GM19324 (cell line): Measurements from ENCODE around the gene CYB5RL.
"Not testable (repeated sequence)": the region's sequence is repeated elsewhere in the genome, so short reads cannot be mapped to it uniquely, and the experiment has no call there.

ENCODE experiments used
- ATAC-seq: cut with Tn5 transposase; IDR thresholded peaks from one replicate; pipeline ENCODE4 v1.9.1; 2021; ENCODE audit warnings: mild to moderate bottlenecking, moderate library complexity; ENCODE audit not compliant: unreplicated experiment, low FRiP score

Gene CYB5RL

DNA sequence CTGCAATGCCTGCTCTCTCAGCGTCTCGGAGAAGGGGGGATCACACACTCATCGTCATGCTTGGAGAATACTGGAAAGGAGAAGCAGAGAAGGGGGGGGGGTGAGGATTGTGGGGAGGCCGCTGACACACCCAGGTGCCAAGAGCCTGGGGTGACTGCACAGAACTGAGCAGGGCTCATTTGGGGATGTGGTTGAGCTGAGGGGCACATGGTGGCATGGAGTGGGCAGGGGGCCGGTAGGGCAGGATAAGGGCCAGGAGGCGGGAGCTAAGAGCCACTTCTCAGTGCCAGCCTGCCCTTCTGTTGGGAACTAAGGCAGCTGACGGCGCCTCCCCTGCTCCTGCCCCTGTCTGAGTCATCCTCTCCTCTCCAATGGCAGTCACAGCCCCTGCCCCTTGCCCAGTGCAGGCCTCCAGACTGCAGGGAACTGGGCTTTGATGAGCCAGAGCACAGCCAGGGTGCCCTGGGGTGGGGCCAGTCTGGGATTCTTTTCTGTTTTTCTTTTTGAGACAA, 27.3 kb upstream of the CYB5RL start:
- no peak for ATAC-seq

DNA sequence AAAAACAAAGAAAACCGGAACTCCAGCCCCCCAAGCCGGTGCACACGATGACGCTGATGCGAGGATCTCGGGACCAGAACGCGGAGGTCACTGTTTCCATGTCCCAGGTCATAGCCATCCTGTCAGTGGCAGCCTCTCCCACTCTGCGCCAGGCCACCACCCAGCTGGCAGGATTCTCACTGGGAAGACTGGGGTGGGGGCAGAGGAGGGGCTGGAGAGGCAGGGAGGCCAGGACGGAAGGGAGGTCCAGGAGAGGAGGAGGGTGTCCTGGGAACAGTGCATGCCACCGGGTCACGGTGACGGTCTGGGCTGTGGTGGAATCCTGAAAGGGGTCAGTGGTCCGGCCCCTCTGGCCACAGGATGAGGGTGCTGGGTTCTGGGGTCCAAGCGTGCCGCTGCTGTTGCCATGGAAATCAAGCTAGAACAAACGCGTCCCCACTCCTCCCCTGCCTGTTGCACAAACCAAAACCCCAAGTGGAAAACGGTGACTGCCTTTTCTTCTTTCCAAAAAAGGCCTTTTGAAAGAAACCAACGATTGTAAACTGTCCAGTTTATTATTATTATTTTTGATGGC, 26.2 kb upstream of the CYB5RL start:
- no peak for ATAC-seq

DNA sequence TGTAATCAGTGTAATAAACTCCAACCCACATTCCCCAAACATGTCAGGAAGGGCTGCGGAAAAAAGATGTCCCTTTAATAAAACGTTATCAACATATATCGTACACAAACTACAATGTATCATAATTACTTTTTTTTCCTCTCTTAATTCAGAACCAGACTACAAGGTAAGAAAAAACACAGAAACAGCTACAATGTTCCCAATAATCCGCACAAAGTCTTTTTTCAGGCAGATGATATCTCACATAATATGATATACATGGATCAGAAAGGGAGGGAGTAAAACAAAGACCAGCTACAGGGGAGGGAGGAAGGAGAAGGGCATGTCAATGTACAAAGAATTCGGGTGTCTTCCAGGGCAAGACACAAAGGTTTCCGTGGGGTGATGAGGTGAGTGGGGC, 25.5 kb upstream of the CYB5RL start:
- no peak for ATAC-seq

DNA sequence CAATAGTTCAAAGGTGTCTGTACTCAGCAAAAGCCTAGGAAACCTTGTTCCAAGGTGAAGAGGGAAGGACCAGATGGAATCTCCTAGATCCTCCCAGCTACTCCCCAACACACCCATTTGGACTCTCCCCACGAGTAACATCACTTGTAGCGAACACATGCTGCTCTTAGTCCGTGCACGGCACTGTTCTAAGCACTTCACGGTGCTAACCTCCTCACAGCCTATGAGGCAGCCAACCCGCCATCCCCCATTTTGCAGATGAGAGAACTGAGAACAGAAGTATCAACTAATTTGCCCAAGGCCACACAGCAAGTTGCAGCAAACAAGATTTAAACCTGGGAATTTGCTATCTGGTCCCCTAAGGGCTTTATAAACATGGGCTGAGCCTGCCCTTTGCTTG, 24.4 kb upstream of the CYB5RL start:
- ATAC-seq: no peak

DNA sequence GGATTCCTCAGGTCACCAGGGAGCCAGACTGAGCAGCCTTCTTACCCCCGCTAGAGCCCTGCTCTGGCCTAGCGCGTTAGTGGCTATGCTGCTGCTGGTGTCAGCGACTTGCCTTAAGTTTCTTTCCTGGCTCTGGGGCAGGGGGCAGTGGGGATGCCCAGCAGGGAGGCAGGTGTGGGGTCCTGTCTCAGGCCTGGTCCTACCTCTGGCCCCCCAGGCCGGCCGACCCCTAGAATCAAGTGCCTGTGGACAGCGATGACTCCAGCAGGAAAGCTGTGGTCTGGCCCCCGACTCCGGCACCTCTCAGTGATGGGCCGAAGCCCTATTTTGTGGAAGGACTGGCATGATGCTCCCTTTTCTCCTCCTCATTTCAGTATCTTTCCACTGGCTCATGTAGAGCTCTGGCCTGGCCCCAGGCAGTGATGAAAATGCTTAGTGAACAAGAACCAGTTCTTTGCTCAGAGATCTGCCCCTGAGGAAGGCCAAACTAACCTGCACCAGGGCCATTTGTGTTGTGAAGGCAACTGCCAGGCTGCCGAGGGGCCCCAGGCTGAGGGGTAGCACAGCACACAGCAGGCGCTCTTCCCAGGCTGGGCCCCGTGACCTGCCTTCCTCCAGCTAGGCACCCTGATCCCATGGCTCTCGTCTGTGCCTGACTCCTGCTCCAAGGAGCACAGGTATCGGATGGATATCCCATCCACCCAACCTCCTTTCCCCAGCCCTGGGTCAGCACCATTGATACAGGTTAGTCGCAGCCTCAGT, 23.8 kb upstream of the CYB5RL start:
- ATAC-seq: no peak

DNA sequence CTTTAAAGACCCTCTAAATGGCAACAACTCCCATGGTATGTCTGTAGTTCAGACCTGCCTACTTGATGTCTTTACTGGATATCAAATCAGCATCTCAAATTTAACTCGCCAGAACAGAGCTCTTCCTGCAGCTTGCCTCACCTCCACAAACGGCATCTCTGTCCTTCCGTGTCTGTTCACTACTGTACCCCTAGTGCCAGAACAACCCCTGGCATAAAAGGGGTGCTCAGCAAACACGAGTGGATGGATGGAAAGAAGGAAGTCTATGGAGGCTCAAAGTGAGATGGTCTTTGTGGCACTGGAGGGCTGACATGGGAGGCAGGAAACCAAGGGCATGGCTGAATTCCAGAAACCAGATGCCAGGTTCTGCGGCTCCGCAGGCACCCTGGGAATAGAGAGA, 22.9 kb upstream of the CYB5RL start:
- no peak for ATAC-seq

DNA sequence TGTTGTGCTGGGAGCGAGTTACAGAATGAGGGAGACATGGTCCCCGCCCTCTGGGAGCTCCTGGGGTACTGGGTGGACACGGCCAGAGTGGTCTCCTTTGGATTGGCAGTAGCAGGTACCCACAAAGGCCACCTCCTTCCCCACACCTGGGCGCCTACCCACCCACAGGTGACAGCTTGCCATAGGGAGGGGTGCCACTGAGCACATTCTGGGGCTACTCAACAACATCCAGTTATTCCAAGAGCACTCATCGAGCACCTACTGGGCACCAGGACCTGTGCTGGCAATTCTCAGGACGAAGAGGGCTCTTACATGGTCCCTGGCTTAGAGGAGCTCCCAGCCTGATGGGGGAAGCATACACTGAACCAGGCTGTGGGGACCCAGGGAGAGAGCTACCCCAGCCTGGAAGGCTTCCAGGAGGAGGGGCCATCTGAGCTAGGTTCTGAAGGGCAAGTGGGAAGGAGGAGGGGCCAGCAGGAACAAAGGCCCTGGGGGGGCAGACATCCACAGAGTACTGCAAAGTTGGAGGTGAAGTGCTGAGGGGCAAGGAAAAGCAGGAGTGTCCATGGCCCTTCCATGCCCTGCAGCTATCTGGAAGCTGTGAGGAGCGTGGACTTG, 22.1 kb upstream of the CYB5RL start:
- no peak for ATAC-seq

DNA sequence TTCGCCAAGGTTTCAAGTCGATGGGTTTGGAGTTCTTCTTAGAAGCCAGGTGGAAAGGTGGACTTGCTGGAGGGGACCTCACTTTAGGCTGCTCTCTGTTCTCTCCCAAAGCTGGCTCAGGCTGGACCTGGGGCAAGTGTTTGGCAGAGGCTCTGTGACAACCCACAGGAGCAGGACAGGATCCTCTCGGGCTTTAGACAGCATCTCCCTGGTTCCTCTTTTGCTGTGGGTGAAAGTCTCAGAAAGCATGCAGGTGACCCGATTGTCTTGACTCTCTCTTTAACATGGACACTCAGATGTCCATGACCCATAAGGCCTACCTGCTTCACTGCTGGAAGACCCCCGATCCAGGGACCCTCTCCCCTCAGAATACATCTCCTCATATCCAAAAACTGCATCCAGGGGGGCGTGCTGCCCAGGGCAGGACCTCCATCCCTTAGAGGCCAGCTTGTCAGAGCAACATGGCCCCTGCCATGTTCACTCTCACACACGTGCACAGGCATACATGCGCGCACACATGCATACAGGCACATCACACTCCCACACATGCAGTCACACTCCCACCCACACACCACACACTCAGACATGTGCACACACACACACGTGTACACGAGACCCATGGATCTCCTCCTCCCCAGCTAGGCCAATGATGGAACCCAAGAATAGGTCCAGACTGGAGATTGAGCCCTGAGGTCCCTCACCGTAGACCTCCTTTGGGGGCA, 21.4 kb upstream of the CYB5RL start:
- no peak for ATAC-seq

DNA sequence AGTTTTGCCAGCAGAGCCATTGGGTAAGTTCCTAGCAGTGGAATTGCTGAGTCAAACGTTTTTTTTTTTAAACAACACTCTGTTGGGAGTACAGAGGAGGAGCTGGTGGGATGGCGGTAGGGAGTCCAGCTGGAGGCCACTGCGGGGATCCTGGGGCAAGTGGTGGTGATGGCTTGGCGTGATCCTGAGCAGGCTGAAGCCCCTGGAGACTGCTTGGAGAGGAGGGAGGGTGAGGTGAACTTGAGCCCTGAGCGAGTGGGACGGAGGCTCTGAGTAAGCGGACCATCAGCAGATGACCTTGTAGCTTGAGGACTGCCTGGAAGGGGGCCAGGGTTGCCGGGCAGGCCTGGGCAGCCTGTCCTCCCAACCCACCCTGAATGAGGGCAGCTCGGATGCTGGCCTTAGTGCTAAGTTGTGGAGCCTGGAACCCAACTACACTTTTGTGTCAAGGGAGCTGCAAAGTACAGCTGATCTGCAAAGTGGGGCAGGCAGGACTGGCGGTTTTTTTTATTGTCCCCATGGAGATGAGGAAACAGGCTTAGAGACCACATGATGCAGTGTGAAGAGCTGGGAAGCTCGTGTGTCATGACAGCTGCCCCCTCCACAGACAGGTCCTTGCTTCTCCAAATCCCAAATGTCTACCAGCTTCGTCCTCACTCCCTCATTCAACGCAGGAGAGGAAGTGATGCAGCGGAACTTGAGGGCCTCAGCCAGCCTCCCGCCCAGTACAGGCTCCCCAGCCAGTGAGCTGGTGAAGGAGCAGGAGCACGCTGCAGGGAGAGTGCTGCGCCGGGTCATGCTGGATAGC, 20.4 kb upstream of the CYB5RL start:
- ATAC-seq: no peak

DNA sequence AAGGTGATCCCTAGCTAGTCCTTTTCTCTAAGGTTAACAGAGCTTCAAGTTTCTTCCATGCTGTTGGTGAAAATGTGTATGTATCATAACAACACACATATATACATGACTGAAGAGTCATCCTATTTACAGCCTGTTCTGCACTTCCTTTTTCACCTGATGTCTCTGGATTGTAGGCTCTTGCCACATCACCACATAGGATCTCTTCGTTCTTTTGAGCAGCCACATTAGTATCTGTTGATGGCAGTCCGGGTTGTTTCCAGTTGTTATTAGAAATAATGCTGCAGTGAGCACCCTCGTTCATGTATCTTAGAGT, 19.8 kb upstream of the CYB5RL start:
- ATAC-seq: no peak

DNA sequence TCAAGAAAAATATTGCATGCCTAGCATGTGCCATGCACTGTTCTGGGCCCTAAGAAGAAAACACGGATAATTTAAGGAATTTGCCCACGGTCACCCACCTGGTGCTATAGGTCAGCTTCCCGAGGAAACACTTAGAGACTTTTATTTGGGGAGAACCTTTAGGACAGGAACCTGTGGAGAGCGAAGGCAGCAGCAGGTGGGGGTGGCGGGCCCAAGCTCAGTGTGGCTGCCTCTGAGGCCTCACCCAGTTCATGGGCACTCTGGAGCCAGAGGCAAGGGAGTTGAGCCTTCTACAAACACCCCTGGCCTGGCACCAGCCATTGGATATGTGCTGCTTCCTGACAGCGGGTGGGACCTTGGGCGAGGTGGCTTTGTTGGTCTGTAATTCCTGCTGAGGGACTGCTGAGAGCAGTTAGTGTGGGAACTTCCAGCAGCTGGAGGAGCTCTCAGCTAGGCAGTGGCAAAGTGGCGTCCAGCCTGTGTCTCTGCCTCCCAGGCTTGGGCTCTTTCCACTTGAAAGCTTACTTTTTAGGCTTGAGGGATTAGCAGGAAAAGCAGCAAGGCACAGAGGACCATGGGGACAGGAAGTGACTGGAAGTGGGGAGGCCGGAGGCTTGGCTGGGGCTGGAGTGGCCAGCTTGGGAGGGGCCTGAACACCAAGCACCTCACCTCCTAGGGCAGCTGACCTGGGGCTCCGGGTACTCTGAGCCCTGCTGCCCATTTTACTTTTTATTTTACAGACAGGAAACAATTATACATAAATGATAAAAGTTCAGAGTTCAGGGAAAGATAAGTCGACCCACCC, 19.3 kb upstream of the CYB5RL start:
- no peak for ATAC-seq

DNA sequence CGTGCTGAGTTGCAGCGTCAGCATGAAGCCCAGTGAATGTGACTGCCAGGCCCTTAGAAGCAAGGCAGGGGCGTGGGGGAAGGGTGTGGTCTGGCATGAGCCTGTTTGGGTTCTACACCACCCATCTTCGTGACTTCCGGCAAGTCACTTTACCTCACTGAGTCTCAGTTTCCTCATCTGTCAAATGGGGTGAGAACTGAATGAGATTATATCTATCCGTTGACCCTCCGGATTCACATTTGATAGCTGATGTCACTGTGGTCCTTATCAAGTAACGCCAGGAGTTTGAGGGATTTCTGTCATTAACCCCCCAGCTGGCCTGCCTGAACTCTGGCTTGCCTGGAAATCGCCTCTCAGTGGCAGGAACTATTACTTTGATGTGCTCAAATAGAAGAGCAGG, 15.7 kb upstream of the CYB5RL start:
- no peak for ATAC-seq

DNA sequence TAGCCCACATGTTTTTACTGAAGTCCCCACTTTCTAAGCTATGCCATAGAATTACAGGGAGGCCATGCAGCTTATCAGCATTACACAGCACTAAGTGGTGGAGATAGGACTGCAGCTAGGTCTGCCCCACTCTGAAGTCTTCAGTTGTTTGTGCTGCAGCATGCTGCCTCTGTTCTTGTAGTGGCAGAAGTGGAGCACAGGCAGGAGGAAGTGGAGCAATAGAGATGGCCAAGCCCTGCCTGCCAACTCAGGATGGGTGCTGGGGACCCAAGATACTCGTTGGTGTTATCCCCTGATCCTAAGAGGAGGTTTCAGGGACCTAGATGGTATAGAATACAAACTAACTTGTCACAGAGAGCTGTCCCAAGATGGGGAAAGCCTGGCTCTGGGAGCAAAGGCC, 13.0 kb upstream of the CYB5RL start:
- ATAC-seq: no peak

DNA sequence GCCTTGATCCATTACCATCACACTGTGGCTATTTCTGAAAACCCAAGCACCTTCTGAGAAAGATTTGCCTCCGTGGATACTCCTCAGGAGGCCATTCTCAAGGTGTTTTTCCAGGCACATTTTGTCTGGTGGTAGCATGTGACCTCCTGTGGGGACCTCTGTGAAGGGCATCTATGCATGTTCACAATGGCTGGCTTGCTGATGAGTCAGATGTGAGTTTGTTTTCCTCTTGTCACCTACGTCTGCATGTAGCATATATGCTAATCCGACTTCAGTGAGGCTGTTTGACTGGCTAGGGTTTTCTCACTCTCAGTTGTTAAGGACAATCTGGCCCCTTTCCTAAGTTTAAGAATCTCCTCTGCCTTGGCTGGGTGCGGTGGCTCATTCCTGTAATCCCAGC, 8.1 kb upstream of the CYB5RL start:
- ATAC-seq: not testable (repeated sequence)

DNA sequence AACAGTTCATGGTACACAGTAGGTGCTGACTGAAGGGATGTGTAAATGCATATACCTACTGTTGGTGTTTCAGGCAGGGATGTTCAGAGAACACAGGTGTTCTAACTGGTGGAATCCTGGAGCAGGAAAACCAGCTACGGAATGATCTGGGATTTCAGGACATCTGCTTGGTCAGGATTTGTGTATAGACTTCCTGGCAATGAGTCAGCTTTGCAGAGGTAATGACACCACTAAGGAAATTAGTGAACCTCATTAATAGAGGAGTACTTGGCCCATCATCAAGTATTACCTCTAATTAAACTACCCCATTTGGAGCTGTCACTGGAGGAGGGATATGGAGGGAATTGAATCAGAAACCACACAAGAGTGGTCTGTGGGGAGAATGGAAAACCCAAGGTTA, 7.5 kb upstream of the CYB5RL start:
- ATAC-seq: no peak

DNA sequence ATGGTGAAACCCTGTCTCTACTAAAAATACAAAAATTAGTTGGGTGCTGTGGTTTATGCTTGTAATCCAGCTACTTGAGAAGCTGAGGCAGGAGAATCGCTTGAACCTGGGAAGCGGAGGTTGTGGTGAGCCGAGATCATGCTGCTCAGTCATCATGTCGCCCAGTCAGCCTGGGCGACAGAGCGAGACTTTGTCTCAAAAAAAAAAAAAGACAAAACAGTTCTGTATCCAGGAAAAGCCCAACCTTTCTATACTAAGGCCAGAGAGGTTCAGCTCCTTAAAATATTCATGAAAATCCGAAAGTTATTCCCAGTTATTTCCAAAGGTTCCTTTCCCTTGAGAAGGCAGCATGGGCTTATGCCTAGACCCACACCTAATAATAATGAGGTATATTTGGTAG, 4.4 kb upstream of the CYB5RL start:
- no peak for ATAC-seq

DNA sequence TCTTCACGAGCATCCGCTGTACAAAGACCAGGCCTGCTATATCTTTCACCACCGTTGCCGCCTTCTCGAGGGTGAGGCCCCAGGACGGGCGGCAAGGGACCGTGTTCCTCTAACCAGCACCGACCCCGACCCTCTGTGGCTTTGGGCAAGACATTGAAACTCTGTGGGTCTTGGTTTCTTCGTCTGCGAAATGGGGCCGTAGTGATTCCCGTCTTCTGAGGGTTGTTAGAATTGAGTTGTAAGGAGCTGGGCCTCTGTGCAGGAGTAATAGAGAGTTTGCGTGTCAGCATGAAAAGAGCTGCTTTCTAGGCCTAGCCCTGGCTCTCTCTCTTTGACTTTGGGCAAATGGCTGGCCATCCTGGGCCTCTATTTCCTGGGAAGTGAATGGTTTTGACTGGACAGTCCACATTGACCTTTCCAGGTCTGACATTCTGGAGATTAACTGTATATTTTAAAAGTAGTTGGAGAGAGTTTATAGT, 728 bp upstream of the CYB5RL start:
- peak; percentile 8 for ATAC-seq

DNA sequence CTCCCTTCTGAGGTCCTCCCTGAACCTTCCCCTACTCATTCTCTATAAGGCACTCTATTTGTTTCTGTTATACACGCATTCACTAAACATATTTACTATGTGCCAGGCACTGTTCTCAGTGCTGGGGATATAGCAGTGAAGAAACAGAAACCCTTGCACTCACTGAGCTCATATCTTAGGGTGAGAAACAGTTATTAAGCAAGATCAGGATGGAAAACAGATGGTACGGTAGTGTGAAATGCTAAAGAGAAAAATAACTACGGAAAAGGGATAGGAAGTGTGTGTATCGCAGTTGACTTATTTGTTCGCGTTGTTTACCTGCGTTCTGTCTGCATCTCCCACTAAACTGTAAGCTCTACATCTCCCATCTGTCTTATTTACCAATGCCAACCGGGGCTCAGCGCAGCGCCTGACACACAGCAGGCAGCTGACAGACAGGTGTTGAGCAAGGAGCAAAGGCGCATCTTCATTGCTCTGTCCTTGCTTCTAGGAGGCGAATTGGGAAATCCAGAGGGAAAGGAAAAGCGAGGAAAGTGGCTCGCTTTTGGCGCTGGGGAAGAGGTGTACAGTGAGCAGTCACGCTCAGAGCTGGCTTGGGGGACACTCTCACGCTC, 572 bp downstream of the CYB5RL start:
- ATAC-seq: peak; percentile 7

DNA sequence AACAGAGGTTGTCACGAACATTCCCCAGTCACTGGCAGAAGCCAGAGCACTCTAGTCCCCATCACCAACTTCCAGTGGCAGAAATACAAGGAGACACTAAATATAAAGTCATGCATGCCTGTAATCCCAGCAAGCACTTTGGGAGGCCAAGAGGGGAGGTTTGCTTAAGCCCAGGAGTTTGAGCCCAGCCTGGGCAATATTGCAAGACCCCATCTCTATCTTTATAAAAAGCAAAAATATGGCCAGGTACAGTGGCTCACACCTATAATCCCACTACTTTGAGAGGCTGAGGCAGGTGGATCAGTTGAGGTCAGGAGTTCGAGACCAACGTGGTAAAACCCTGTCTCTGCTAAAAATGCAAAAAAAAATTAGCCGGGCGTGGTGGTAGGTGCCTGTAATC, 6.4 kb downstream of the CYB5RL start:
- ATAC-seq: no peak
